OCI-LY1 (cell line): ENCODE data around the gene NKTR.

ENCODE experiments used
- H2AFZ ChIP-seq: fragments of 200-600 bp; sonication (generic), shearing (Covaris generic); 2 replicates; pipeline ENCODE4 v1.6.0; 2014; ENCODE audit warnings: antibody characterized with exemption, mild to moderate bottlenecking, low read length
- H3F3A ChIP-seq: fragments of 200-600 bp; sonication (generic), shearing (Covaris generic); 2 replicates; pipeline ENCODE4 v1.6.0; 2014; ENCODE audit warnings: mild to moderate bottlenecking, antibody characterized with exemption, low read length, moderate library complexity; ENCODE audit not compliant: insufficient read depth
- H3K27ac ChIP-seq: fragments of 200-600 bp; sonication (generic); 2 replicates; pipeline ENCODE4 v1.5.1; 2014; ENCODE audit warnings: low read length, mixed run types, mild to moderate bottlenecking, low read depth; ENCODE audit not compliant: poor library complexity, severe bottlenecking
- H3K27me3 ChIP-seq: fragments of 200-600 bp; sonication (generic); 2 replicates; pipeline ENCODE4 v1.6.0; 2014; ENCODE audit warnings: antibody characterized with exemption, mild to moderate bottlenecking, low read length, moderate library complexity; ENCODE audit not compliant: insufficient read depth
- H3K36me3 ChIP-seq: fragments of 200-600 bp; sonication (generic); 2 replicates; pipeline ENCODE4 v1.6.1; 2014; ENCODE audit warnings: mild to moderate bottlenecking, antibody characterized with exemption, low read length, moderate library complexity, mixed read lengths; ENCODE audit not compliant: insufficient read depth
- H3K4me1 ChIP-seq: fragments of 200-600 bp; sonication (generic); 2 replicates; pipeline ENCODE4 v1.5.1; 2014; ENCODE audit warnings: mild to moderate bottlenecking, low read length, moderate library complexity; ENCODE audit not compliant: insufficient read depth, severe bottlenecking
- H3K4me2 ChIP-seq: fragments of 200-600 bp; sonication (generic), shearing (Covaris generic); 2 replicates; pipeline ENCODE4 v1.6.1; 2014; ENCODE audit warnings: low read length
- H3K4me3 ChIP-seq: fragments of 200-600 bp; sonication (generic); 2 replicates; pipeline ENCODE4 v1.5.1; 2014; ENCODE audit warnings: low read length, low read depth, mild to moderate bottlenecking, mixed read lengths; ENCODE audit not compliant: poor library complexity, severe bottlenecking
- H3K79me2 ChIP-seq: fragments of 200-600 bp; shearing (Covaris generic); 2 replicates; pipeline ENCODE4 v1.6.1; 2016; ENCODE audit warnings: mixed run types, low read length, mixed read lengths; ENCODE audit not compliant: insufficient read depth
- H3K9ac ChIP-seq: fragments of 200-600 bp; sonication (generic), shearing (Covaris generic); 2 replicates; pipeline ENCODE4 v1.6.1; 2014; ENCODE audit warnings: mild to moderate bottlenecking, low read length, mixed read lengths
- H3K9me2 ChIP-seq: fragments of 200-600 bp; sonication (generic), shearing (Covaris generic); 2 replicates; pipeline ENCODE4 v1.6.1; 2014; ENCODE audit warnings: low read depth, mild to moderate bottlenecking, low read length, mixed read lengths
- H3K9me3 ChIP-seq: fragments of 200-600 bp; shearing (Covaris generic); 2 replicates; pipeline ENCODE4 v1.6.1; 2014; ENCODE audit warnings: low read length, mixed read lengths
- H4K20me1 ChIP-seq: fragments of 200-600 bp; sonication (generic), shearing (Covaris generic); 2 replicates; pipeline ENCODE4 v1.6.0; 2016; ENCODE audit warnings: mild to moderate bottlenecking, low read length; ENCODE audit not compliant: insufficient read depth
- EZH2 ChIP-seq: fragments of 200-600 bp; sonication (generic), shearing (Covaris generic); IDR thresholded peaks from 2 replicates; pipeline ENCODE4 v1.8.0; 2017; ENCODE audit warnings: borderline replicate concordance, mixed run types, mild to moderate bottlenecking, antibody characterized with exemption, low read length, moderate library complexity, mixed read lengths
- TF ChIP-seq, protein P1 (sequence below): fragments of 200-600 bp; sonication (generic), shearing (Covaris generic); IDR thresholded peaks from 2 replicates; pipeline ENCODE4 v1.5.1; 2017; ENCODE audit warnings: mild to moderate bottlenecking, antibody characterized with exemption, low read length, moderate library complexity, mixed read lengths

NKTR gene

DNA sequence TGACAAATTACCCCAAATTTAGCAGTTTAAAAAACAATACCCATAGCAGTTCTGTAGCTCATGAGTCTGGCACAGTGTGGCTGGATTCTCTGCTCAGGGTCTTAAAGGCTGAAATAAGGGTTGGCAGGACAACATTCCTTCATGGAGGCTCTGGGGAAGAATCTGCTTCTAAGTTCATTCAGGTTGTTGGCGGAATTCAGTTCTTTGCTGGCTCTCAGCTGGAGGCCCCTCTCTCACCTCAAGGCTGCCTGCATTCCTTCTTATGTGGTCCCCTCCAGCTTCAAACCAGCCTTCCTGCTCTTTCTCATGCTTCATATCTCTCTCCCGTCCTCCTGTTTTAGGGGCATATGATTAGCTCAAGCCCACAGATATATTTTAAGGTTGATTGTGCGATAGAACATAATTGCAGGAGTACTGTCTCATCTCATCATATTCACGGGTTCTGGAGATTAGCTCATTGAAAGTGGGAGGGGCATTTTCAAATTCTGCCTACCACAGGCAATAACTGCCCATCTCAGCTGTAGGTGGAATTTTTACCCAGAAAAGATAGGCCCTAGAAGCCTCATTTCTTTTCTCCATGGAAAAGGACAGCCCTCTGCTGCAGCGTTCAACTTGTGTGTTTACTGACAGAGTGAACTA, 47.5 kb downstream of the NKTR start:
- no peaks in the 10 kb centered on the region for H3K4me1 ChIP-seq
- H3K4me3 ChIP-seq = no peak overlapping the region
- no peak overlapping the region for H2AFZ ChIP-seq
- peaks cover 62% of the 10 kb centered on the region for H3K36me3 ChIP-seq
- no peaks in the 10 kb centered on the region for H3K9me3 ChIP-seq
- no peaks in the 10 kb centered on the region for H3F3A ChIP-seq
- H3K79me2 ChIP-seq = no peaks in the 10 kb centered on the region
- H4K20me1 ChIP-seq = no peaks in the 10 kb centered on the region
- H3K9ac ChIP-seq = no peak overlapping the region
- TF ChIP-seq EZH2 = no peak
- TF ChIP-seq, protein P1, sequence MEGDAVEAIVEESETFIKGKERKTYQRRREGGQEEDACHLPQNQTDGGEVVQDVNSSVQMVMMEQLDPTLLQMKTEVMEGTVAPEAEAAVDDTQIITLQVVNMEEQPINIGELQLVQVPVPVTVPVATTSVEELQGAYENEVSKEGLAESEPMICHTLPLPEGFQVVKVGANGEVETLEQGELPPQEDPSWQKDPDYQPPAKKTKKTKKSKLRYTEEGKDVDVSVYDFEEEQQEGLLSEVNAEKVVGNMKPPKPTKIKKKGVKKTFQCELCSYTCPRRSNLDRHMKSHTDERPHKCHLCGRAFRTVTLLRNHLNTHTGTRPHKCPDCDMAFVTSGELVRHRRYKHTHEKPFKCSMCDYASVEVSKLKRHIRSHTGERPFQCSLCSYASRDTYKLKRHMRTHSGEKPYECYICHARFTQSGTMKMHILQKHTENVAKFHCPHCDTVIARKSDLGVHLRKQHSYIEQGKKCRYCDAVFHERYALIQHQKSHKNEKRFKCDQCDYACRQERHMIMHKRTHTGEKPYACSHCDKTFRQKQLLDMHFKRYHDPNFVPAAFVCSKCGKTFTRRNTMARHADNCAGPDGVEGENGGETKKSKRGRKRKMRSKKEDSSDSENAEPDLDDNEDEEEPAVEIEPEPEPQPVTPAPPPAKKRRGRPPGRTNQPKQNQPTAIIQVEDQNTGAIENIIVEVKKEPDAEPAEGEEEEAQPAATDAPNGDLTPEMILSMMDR = no peak
- no peaks in the 10 kb centered on the region for H3K9me2 ChIP-seq
- H3K4me2 ChIP-seq = no peak overlapping the region
- H3K27me3 ChIP-seq = no peaks in the 10 kb centered on the region
- H3K27ac ChIP-seq = no peak overlapping the region

- no peaks in the 10 kb centered on the region for H3K9me2 ChIP-seq
- peaks cover 51% of the 10 kb centered on the region for H3K36me3 ChIP-seq
- TF ChIP-seq EZH2 = no peak
- TF ChIP-seq, protein P1 = no peak
- no peak overlapping the region for H3K4me2 ChIP-seq
- no peak overlapping the region for H3K27ac ChIP-seq
- H3K9ac ChIP-seq = no peak overlapping the region
- no peaks in the 10 kb centered on the region for H3K9me3 ChIP-seq
- H3F3A ChIP-seq = no peaks in the 10 kb centered on the region
- H3K27me3 ChIP-seq = no peaks in the 10 kb centered on the region
- H4K20me1 ChIP-seq = no peaks in the 10 kb centered on the region
- H3K79me2 ChIP-seq = no peaks in the 10 kb centered on the region
- H3K4me3 ChIP-seq = no peak overlapping the region
- no peak overlapping the region for H2AFZ ChIP-seq
- no peaks in the 10 kb centered on the region for H3K4me1 ChIP-seq
Observed at GRCh38 chr3:42649006-42649405, 48.5 kb downstream of the NKTR start.

GRCh38 chr3:42649783-42650182, 49.3 kb downstream of the NKTR start:
- no peak for TF ChIP-seq EZH2
- TF ChIP-seq, protein P1 = no peak
- Histone ChIP-seq H3F3A (no peaks in the 10 kb centered on the region), H3K79me2 (no peaks in the 10 kb centered on the region), H3K4me2 (no peak overlapping the region), H3K9ac (no peak overlapping the region), H2AFZ (no peak overlapping the region), H3K36me3 (peaks cover 44% of the 10 kb centered on the region), H3K27ac (no peak overlapping the region), H3K4me1 (peaks cover 3% of the 10 kb centered on the region), H3K9me3 (no peaks in the 10 kb centered on the region), H4K20me1 (no peaks in the 10 kb centered on the region), H3K4me3 (no peak overlapping the region), H3K9me2 (no peaks in the 10 kb centered on the region), H3K27me3 (no peaks in the 10 kb centered on the region)
